SK-N-SH (cell line): ENCODE data around the gene TMEM14A. TPM values are rescaled to one million over a fixed set of nuclear protein-coding genes. Genes with fewer than 3 reads are reported as not detected.

ENCODE experiments used
- CTCF ChIA-PET: fragments of 300-600, 350-600 bp; formaldehyde crosslinking; extraction: SDS; loops from one replicate; lab custom pipeline; 2021; lab: Yijun Ruan, JAX
- POLR2A ChIA-PET: fragments of 350-600 bp; sonication (Branson Sonifier 250); formaldehyde crosslinking; extraction: SDS; loops from one replicate; lab custom pipeline; 2020; ENCODE audit warnings: antibody characterized with exemption, inconsistent platforms; lab: Yijun Ruan, JAX
- DNase-seq: peaks from one replicate; pipeline ENCODE4 v3.0.0; 2012
- H2AFZ ChIP-seq: fragments of 200-600 bp; sonication (generic); 2 replicates; pipeline ENCODE4 v1.8.1; 2016; ENCODE audit warnings: antibody characterized with exemption, mild to moderate bottlenecking, low read depth
- H3F3A ChIP-seq: fragments of 200-600 bp; sonication (generic); replicated peaks from 2 replicates; pipeline ENCODE3; 2016; ENCODE audit warnings: antibody characterized with exemption, mild to moderate bottlenecking; ENCODE audit not compliant: insufficient read depth
- H3K27ac ChIP-seq, 2 experiments: fragments of 200-500 bp in 1 of 2; fragments of 200-600 bp in 1 of 2; sonication (Bioruptor generic) in 1 of 2; sonication (generic), shearing (Covaris generic) in 1 of 2; 2 replicates each; pipeline versions ENCODE4 v1.5.1 to v1.6.1; 2014 to 2016; ENCODE audit warnings: low read depth in 2 of 2, inconsistent platforms in 1 of 2, low read length in 1 of 2, mild to moderate bottlenecking in 1 of 2, mixed read lengths in 1 of 2
- H3K27me3 ChIP-seq: fragments of 200-600 bp; sonication (generic), shearing (Covaris generic); 2 replicates; pipeline ENCODE4 v1.6.1; 2016; ENCODE audit warnings: mixed run types; ENCODE audit not compliant: insufficient read depth
- H3K36me3 ChIP-seq, 2 experiments: fragments of 200-500 bp in 1 of 2; fragments of 200-600 bp in 1 of 2; sonication (Bioruptor generic) in 1 of 2; sonication (generic) in 1 of 2; replicated peaks in 1 of 2; 2 replicates each; pipeline versions ENCODE3 to v1.5.1; 2014 to 2016; ENCODE audit warnings: low read length in 1 of 2, mild to moderate bottlenecking in 1 of 2; ENCODE audit not compliant: insufficient read depth in 2 of 2, control insufficient read depth in 1 of 2
- H3K4me1 ChIP-seq, 2 experiments: fragments of 200-500 bp in 1 of 2; fragments of 200-600 bp in 1 of 2; sonication (Bioruptor generic) in 1 of 2; sonication (generic), shearing (Covaris generic) in 1 of 2; 2 replicates each; pipeline versions ENCODE4 v1.5.1 to v1.6.1; 2014 to 2016; ENCODE audit warnings: low read depth in 1 of 2, low read length in 1 of 2, mixed run types in 1 of 2; ENCODE audit not compliant: insufficient read depth in 2 of 2, control insufficient read depth in 1 of 2
- H3K4me2 ChIP-seq: fragments of 200-600 bp; sonication (generic), shearing (Covaris generic); 2 replicates; pipeline ENCODE4 v1.6.1; 2017; ENCODE audit warnings: mixed run types
- H3K4me3 ChIP-seq, 2 experiments: fragments of 200-500 bp in 1 of 2; fragments of 200-600 bp in 1 of 2; sonication (Bioruptor generic) in 1 of 2; sonication (generic), shearing (Covaris generic) in 1 of 2; 2 replicates each; pipeline versions ENCODE4 v1.5.1 to v1.8.1; 2014 to 2016; ENCODE audit warnings: low read depth in 2 of 2, inconsistent platforms in 1 of 2, low read length in 1 of 2, mild to moderate bottlenecking in 1 of 2, mixed read lengths in 1 of 2, moderate library complexity in 1 of 2
- H3K79me2 ChIP-seq: fragments of 200-600 bp; sonication (generic); 2 replicates; pipeline ENCODE4 v1.8.1; 2017; ENCODE audit warnings: mild to moderate bottlenecking; ENCODE audit not compliant: insufficient read depth
- H3K9ac ChIP-seq: fragments of 200-600 bp; sonication (generic); 2 replicates; pipeline ENCODE4 v1.6.1; 2017; ENCODE audit warnings: mixed run types
- H3K9me2 ChIP-seq: fragments of 200-600 bp; sonication (generic); 2 replicates; pipeline ENCODE4 v1.6.1; 2017; ENCODE audit warnings: mixed run types
- H3K9me3 ChIP-seq: fragments of 200-600 bp; sonication (generic); 2 replicates; pipeline ENCODE4 v1.6.1; 2017; ENCODE audit warnings: mixed run types, mild to moderate bottlenecking, moderate library complexity
- H4K20me1 ChIP-seq: fragments of 200-600 bp; sonication (generic); 2 replicates; pipeline ENCODE4 v1.6.1; 2017; ENCODE audit warnings: mild to moderate bottlenecking, mixed run types; ENCODE audit not compliant: insufficient read depth
- CTCF ChIP-seq: fragments of 200-600 bp; sonication (generic); IDR thresholded peaks from 2 replicates; pipeline ENCODE4 v1.6.1; 2017; ENCODE audit warnings: antibody characterized with exemption, mild to moderate bottlenecking, moderate library complexity
- EP300 ChIP-seq, 2 experiments: IDR thresholded peaks; 2 replicates each; pipeline versions ENCODE4 v1.4.0 to v1.6.1; 2012; ENCODE audit warnings: borderline replicate concordance in 1 of 2, low read depth in 1 of 2, low read length in 1 of 2
- REST ChIP-seq: IDR thresholded peaks from 2 replicates; pipeline ENCODE4 v1.6.1; 2012; ENCODE audit warnings: mild to moderate bottlenecking, low read depth, low read length, moderate library complexity
- TCF12 ChIP-seq: IDR thresholded peaks from 2 replicates; pipeline ENCODE4 v1.4.0; 2012
- USF1 ChIP-seq: IDR thresholded peaks from 2 replicates; pipeline ENCODE4 v1.4.0; 2012; ENCODE audit warnings: low read depth, borderline replicate concordance
- USF2 ChIP-seq: fragments of 150-350 bp; IDR thresholded peaks from 2 replicates; pipeline ENCODE4 v1.6.1; 2017; ENCODE audit warnings: antibody characterized with exemption, low read length, low read depth, borderline replicate concordance
- WGBS: methylation state at CpG from one replicate; pipeline ENCODE4 v1.1.6; 2017; ENCODE audit warnings: low lambda C conversion rate; 5-methylcytosine and 5-hydroxymethylcytosine counted together
- polyA plus RNA-seq, 3 experiments: library from polyadenylated mRNA; depleted of rRNA; stranded (reverse); fragments of >200 nt; gene quantifications; 2 replicates each; pipeline ENCODE4 v1.2.3, GENCODE V29; 2012

The TMEM14A gene
- polyA plus RNA-seq, 1 of the 3 experiments (the other 2 are of a cell fraction): 42.4 TPM

DNA sequence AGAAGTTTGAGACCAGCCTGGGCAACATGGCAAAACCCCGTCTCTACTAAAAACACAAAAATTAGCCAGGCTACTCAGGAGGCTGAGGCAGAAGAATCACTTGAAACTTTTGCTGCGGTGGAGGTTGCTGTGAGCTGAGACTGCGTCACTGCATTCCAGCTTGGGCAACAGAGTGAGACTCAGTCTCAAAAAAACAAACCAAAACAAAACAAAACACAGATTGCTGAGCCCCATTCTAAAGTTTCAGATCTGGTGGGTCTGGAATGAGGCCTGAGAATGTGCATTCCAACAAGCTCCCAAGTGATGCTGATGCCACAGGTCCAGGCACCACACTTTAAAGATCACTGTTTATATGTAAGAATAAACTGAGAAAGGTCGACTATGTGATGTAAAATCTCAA lies 24.9 kb upstream of the TMEM14A start (continued):
- TF ChIP-seq REST (no peak), CTCF (no peak), USF1 (no peak), USF2 (no peak)

- no peaks in the 10 kb centered on the region for H4K20me1 ChIP-seq
- no peak overlapping the region for H3K4me2 ChIP-seq
- H3K36me3 ChIP-seq: no peaks in the 10 kb centered on the region
- no peaks in the 10 kb centered on the region for H3K9me3 ChIP-seq
- H3K27ac ChIP-seq: no peak overlapping the region
- ChIA-PET POLR2A (no interaction called here), CTCF (interaction anchor here (0.9 to 9.3 kb wide), 4 partner anchors 15 to 230 kb away, joined by 3 to 75 read pairs (median 4); partner anchors contain the start of gene TRAM2)
- H3F3A ChIP-seq: peaks cover 13% of the 10 kb centered on the region
- H2AFZ ChIP-seq: peak overlapping the region; percentile 68; the same call in 1 of the 2 replicates
- no peaks in the 10 kb centered on the region for H3K9me2 ChIP-seq
- no peaks in the 10 kb centered on the region for H3K27me3 ChIP-seq
- WGBS: 76% methylated on average over 3 of the region's 3 CpGs
- DNase-seq: no peak
- H3K4me3 ChIP-seq: no peak overlapping the region
- no peaks in the 10 kb centered on the region for H3K79me2 ChIP-seq
- H3K9ac ChIP-seq: no peak overlapping the region
- peaks cover 3 to 15% of the 10 kb centered on the region in 2 experiments; a peak in 3 of 4 replicates for H3K4me1 ChIP-seq
- TF ChIP-seq EP300 (IDR thresholded peaks at IDR 0.05; ENCODE audit: borderline replicate concordance in 1 of 2, low read depth in 1 of 2, low read length in 1 of 2) (no peak), CTCF (no peak), TCF12 (no peak)
These were observed 23.7 kb upstream of the TMEM14A start for GRCh38 chr6:52647199-52647598.
